ENCODE measurements around the gene STYK1. TPM values are rescaled to one million over a fixed set of nuclear protein-coding genes. Genes with fewer than 3 reads are reported as not detected.

STYK1 gene
- total and polyA plus RNA-seq, 9 of the 15 experiments (the other 6 are each of a cell fraction or from before 2014, with no cell fraction given), result 0.31 to 1.8 (median 0.64) TPM

- no peak for TF ChIP-seq MGA (IDR thresholded peaks at IDR 0.05)
- TF ChIP-seq PCBP1 (IDR thresholded peaks at IDR 0.05; ENCODE audit: low read depth, low read length, poor library complexity, severe bottlenecking), result no peak
- no peak for TF ChIP-seq POLR2A (conservative IDR thresholded peaks at IDR 0.05)
- TF ChIP-seq ZNF280B (CRISPR knock-in tag; IDR thresholded peaks at IDR 0.05), result no peak
- TF ChIP-seq RBM39 (optimal IDR thresholded peaks at IDR 0.05; ENCODE audit: low read depth, low read length), result no peak
These were observed 35.0 kb upstream of the STYK1 start (continued) for GRCh38 chr12:10708862-10709261.

Data from K562 (cell line).